GM19395 (cell line): ENCODE data around the gene MRPL28.
"Not testable (repeated sequence)": the region's sequence is repeated elsewhere in the genome, so short reads cannot be mapped to it uniquely, and the experiment has no call there.

ENCODE experiments used
- ATAC-seq: cut with Tn5 transposase; IDR thresholded peaks from one replicate; pipeline ENCODE4 v1.9.1; 2021; ENCODE audit warnings: mild to moderate bottlenecking, moderate library complexity; ENCODE audit not compliant: unreplicated experiment

The MRPL28 gene

GRCh38 chr16:360698-361336, 9.5 kb downstream of the MRPL28 start:
- ATAC-seq = no peak

- ATAC-seq = no peak
Measured at GRCh38 chr16:359871-360697, 10.3 kb downstream of the MRPL28 start.

GRCh38 chr16:359067-359763, 11.1 kb downstream of the MRPL28 start:
- ATAC-seq = no peak

- ATAC-seq = no peak
Measured at GRCh38 chr16:356741-357140, 13.6 kb downstream of the MRPL28 start.

GRCh38 chr16:354971-355461, 15.3 kb downstream of the MRPL28 start:
- ATAC-seq = no peak

- ATAC-seq = no peak
Measured at GRCh38 chr16:354291-354881, 16.0 kb downstream of the MRPL28 start.

GRCh38 chr16:353404-354290, 16.7 kb downstream of the MRPL28 start:
- ATAC-seq = peak; percentile 22

GRCh38 chr16:352547-353403, 17.6 kb downstream of the MRPL28 start, which contains the start of gene AXIN1:
Gene AXIN1 (minus strand): TSS chr16:352723. CDS start chr16:347025, 5,698 bp downstream.
- peak; percentile 53 for ATAC-seq

GRCh38 chr16:351804-352520, 18.4 kb downstream of the MRPL28 start:
- peak; percentile 23 for ATAC-seq

GRCh38 chr16:350203-350602, 20.1 kb downstream of the MRPL28 start:
- no peak for ATAC-seq

- no peak for ATAC-seq
Measured at GRCh38 chr16:349211-349610, 21.1 kb downstream of the MRPL28 start.

GRCh38 chr16:348495-348894, 21.8 kb downstream of the MRPL28 start:
- not testable (repeated sequence) for ATAC-seq

GRCh38 chr16:347203-347602, 23.1 kb downstream of the MRPL28 start:
- no peak for ATAC-seq

- ATAC-seq = no peak
Measured at GRCh38 chr16:346587-346986, 23.8 kb downstream of the MRPL28 start.

- ATAC-seq = no peak
Measured at GRCh38 chr16:345772-346171, 24.6 kb downstream of the MRPL28 start.

GRCh38 chr16:342455-343213, 27.7 kb downstream of the MRPL28 start:
- ATAC-seq = no peak

- not testable (repeated sequence) for ATAC-seq
Measured at GRCh38 chr16:341974-342336, 28.4 kb downstream of the MRPL28 start.
